ENCODE measurements around the gene HMGN4.

Gene HMGN4

DNA sequence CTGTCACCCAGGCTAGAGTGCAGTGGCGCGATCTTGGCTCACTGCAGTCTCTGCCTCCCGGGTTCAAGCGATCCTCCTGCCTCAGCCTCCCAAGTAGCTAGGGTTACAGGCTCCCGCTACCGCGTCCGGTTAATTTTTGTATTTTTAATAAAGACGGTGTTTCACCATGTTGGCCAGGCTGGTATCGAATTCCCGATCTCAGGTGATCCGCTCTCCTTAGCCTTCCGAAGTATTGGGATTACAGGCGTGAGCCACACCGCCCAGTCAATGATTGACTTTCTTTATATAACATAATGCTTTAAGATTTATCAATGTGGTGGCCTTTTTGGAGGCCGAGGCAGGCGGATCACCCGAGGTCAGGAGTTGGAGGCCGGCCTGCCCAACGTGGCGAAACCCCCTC, 50.8 kb downstream of the HMGN4 start:
- no peak for DNase-seq

DNA sequence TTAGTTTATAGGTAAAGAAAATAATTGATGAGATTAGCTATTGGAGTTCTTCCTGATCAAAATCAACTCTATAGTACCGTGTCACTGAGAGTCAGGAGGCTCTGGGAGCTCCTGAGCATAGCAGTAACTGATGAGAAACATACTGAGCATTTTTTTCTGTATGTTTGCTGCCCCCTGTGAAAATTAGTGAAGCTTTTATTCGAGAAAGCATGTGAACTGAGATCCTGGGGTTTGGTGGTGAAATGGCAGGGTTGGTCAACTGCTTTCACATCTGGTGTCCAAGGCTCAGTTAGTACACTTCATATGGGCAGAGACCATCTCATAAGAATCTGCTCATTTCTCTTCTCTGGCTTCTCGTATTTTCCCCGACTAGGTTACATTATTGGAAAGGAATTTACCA, 54.5 kb downstream of the HMGN4 start:
- DNase-seq = no peak

DNA sequence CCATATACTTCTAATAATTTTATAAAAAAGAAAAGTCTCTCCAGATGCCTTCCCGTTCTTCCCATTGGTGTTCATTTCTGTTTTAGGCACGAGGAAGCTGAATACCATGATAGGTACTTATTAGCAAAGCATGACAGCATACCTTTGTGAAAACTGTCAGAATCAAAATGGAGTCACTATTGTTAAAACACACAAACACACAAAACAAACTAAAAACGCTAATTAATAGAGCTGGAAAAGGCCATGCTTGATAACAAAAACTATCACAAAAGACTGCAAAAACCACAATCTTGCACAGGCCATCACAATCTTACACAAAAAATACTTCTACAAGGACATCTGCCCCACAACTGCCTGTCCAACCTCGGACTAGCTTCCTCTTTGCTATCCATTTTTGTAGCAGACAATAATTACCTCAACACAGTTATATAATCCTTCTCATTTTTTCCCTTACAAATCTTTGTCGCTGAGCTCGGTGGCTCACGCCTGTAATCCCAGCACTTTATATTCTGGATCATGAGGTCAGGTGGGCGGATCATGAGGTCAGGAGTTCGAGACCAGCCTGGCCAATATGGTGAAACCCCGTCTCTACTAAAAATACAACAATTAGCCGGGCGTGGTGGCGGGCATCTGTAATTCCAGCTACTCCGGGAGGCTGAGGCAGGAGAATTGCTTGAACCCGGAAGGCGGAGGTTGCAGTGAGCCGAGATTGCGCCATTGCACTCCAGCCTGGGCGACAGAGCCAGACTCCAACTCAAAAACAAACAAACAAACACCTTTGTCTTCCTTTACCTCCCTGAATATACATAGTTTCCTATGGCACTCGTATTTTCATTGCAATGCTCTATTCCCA, 55.3 kb downstream of the HMGN4 start:
- DNase-seq = no peak

DNA sequence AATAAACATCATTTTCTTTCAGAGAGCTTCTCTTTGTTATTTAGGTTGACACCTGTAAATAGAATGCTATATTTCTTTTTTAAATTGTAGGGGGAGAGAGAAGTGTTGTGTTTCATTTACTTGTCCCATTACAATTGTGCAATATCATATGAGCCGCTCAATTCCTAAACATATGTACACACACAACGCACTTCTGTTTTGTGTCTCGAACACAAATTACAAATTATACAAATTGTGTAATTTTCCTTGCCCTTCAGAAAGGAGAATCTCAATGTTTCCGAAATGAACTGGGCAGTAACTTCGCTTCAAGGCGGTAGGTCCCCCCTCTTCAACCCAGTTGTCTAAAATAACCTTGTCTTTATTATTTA, 55.9 kb downstream of the HMGN4 start:
- no peak for DNase-seq

DNA sequence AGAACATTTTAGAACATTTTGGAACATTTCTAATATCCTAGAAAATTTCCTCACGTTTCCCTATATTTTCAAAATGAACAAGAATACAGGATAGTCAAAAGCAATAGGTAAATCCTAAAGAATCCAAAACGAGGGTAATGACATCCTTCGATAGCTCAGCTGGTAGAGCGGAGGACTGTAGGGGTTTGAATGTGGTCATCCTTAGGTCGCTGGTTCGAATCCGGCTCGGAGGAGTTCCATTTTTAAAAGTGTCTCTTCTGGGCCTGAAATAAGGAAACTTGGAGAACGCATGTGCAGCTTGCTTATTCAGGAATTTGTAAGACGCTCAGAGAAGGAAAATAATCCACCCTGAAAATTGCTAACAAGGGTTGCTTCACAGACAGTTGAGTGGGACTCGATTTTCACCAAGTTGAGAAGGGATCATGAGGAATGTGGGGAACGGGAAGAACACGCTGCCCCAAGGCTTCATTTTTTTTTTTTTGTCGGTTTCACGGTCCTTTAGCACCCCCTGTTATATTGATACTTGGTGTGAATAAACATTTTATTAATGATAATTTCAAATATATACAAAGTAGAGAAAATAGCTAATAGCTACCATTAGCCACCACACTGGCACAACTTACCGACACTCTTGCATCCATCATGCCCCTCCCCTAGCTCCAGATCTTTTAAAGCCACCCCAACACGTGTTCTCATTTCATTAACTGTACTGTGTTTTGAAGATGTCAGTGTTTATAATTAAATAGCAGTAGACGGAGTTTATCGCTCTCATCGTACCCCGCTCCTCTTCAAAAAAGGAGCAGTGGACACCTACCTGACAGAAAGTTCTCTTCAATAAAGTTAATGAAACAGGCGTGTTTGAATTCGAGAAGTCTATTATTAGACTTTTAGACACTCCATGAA, 56.8 kb downstream of the HMGN4 start:
- DNase-seq = peak; percentile 74

DNA sequence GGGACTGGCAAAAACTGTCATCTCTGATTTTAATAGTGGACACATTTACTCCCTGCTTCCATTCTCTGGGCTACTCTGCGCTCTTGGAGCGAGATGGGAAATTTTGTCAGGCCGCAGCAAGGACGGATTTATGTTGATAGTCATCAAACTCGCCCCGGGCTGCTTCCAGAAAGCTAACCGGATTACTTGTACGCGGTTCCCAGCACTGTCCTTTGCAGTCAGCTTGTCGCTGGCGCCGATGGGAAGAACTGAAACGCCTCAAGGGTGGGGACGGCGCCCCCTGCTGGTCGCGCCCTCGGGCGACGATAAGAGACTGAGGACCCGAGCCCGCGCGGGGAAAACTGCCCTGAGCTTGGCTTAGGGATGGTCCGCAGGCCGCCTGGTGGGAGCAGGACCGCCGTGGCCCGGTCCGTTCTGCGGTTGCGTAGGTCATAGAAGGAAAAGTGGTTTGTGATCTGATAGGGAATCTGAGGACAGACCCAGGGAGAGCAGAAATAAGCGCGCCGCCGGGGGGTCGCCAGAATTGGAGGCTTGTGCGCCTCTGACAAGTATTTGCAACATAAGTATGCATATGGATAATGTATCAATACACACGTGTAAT, 57.6 kb downstream of the HMGN4 start:
- peak; percentile 87 for DNase-seq

Measured in stimulated activated CD4-positive, alpha-beta T cell treated with anti-CD3 and anti-CD28 coated beads, Interleukin-1b, Interleukin-23, amount 100 ng/mL, for 48 hours (primary cell).